ENCODE results near the gene PHIP.

Gene PHIP

GRCh38 chr6:79070206-79070825 is 7.7 kb downstream of the PHIP start:
- DNase-seq (ENCODE audit: low read depth in 2 of 2): no peak

GRCh38 chr6:79066828-79067227 is 11.2 kb downstream of the PHIP start:
- DNase-seq (ENCODE audit: low read depth in 2 of 2): no peak

DNA sequence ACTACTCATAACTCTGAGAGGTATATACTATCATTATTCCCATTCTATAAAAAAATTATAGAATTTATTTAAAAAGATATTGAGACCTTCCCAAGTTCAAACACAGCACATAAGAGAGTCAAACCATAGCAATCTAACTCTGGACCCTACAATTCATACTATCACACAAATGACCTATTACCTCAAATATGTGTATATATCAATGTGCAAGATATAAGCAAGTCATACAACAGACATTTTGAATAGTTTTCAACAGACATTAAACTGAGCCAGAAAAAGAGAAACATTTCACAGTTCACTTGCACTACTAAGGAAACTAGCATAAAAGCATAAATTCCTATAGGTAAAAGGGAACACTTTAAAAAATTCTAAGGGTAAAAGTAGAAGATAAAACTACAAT is 11.7 kb downstream of the PHIP start:
- no peak for DNase-seq (ENCODE audit: low read depth in 2 of 2)

GRCh38 chr6:79065232-79065631 is 12.8 kb downstream of the PHIP start:
- DNase-seq (ENCODE audit: low read depth in 2 of 2): no peak

DNA sequence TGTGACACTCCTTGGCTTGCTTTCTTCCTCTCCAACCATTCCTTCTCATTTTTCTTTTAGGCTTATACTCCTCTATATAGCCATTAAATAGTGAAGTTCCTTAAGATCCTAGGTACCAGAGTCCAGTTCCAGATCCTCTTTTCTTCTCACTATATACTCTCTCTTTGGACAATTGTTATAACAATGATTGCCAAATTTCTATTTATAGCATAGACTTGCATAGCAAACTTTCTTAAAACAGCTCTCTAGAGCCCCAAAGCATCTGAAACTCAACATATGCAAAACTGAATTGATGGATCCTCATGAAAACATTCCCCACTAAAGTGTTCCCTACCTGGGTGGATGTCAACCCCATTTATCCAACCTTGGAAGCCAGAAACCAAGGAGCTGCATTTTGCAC is 13.4 kb downstream of the PHIP start:
- DNase-seq (ENCODE audit: low read depth in 2 of 2): no peak

- DNase-seq (ENCODE audit: low read depth in 2 of 2): no peak
Measured at GRCh38 chr6:79062708-79063107, 15.3 kb downstream of the PHIP start.

DNA sequence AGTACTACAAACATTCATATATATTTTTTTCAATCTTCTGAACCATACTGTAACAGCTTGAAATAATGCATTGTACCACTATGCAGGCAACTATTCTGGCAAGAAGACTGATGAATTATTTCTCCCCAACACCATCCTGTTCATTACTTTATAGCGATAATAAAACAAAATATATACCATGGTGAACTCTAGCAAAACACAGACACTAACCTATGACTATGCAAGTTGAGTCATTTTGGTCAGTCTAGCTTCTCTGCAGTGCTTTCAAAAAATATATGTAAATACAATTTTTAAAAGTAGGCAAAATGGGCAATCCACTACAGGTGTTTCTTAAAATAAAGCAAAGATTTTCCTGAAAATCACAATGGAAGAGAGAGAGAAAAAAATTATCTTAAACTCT is 20.3 kb downstream of the PHIP start:
- no peak for DNase-seq (ENCODE audit: low read depth in 2 of 2)

DNA sequence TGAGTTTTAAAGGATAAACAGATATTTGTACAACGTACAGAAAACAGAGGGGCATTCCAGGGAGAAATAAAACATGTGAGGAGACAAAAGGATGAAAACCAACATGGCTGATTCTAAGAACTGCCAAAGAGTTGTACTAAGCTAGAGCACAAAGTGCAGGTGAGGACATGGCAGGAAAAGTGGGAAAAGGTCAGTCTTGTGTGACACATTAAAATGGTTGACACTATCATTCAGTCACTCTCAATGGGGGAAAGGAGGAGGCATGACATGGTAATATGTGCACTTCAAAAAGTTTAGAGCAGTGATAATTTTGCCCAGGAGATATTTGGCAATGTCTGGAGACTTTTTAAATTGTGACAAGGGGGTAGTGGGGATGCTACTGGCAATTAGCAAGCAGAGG is 21.8 kb downstream of the PHIP start:
- DNase-seq (ENCODE audit: low read depth in 2 of 2): no peak

DNA sequence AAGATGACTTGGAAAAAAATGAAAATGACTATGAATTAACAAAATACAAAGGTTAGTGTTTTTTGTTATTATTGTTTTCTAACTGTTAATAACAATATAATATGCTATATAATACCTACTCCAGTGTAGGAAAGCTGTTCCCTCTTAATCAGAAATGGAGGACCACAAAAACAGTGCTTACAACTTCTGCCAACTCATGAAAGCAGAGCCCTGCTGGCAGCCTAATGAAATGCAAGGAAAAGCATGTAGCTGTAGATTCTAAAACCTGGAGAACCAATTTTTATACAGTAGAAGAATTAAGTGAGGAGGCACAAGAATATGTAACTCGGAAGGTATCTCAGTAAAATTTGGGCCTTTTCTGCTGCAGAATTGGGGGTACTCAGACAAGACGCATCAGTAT is 29.4 kb downstream of the PHIP start:
- no peak for DNase-seq (ENCODE audit: low read depth in 2 of 2)

DNA sequence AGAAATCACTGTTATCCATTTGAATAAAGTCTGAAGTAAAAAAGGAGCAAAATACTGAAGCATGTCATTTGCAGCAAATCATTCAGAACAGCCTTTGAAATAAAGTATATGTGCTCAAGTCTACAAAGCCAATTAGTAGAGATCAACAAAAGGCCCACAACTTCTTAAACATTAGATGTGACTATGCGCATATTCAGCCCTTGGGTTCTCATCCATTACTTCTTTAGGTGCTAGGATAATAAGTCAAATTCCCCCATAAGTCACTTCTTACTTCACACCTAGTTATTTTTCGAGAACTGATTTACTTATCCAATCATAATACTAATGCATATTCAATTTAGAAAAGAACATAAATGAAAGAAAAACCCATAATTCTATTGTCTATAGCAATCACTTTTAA is 31.0 kb downstream of the PHIP start:
- DNase-seq (ENCODE audit: low read depth in 2 of 2): no peak

- DNase-seq (ENCODE audit: low read depth in 2 of 2): no peak
Measured at GRCh38 chr6:79045966-79046365, 32.1 kb downstream of the PHIP start.

- DNase-seq (ENCODE audit: low read depth in 2 of 2): no peak
Measured at GRCh38 chr6:79042799-79043126, 35.3 kb downstream of the PHIP start.

DNA sequence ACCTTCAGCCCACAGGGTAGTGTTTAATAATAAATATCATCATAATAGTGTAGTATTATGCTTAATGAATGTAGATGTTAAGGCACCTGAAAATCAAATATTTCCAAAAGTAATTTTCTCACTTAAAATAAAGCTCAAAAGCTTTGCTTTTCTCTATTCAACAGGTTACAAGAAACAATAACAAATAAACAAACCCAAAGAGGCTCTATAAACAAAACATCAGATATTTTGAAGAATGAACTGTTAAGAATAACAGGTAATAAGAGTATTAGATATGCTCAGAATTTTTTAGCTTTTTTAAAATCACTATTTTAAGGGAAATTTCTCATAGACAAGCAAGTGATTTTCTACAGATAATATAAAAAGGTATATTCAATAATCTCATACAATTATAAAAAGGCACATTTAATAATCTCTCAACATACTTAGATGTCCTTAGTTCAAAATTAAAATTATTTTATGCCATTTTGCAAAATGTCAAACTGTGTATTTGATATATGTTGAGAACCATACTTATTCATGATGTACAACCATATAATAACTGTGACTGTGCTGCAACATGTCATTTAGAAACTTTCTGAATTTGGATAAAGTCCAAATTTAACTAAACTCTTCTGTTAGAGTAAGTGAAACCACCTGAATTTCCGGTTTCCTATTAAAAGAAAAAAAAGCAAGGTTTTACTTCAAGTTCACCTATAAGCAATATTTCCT is 35.8 kb downstream of the PHIP start:
- no peak for DNase-seq (ENCODE audit: low read depth in 2 of 2)

DNA sequence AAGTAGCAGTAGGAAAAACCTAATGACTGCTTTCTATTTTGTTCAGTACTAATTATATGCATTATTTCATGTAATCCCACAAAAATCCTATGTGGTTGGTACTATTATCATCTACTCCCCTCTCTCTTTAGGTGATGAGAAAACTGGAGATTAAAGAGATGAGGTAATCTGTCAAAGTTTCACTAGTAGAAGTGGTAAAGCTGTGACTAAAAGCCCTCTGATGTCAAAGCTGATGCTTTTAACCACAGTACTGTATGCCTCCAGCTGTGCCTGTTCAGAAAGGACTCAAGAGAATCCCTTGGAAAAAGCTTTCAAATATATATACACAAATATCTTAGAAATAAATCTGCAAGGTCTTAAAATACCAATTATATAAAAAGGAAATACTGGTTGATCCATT is 38.0 kb downstream of the PHIP start:
- DNase-seq (ENCODE audit: low read depth in 2 of 2): no peak

DNA sequence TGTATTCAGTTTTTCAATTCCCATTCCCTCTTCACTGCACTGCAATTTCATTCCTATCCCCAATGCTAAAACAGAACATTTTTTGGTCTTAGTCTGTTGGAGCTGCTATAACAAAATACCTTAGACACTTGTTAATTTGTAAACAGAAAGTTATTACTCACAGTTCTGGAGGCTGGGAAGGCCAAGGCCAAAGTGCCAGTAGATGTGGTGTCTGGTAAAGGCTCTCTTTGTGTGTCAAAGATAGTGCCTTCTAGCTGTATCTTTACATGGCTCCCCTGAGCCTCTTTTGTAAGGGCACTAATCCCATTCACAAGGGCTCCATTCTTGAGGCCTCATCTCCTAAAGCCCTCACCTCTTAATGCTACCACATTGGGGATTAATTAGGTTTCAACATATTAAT is 40.0 kb downstream of the PHIP start:
- DNase-seq (ENCODE audit: low read depth in 2 of 2): no peak

DNA sequence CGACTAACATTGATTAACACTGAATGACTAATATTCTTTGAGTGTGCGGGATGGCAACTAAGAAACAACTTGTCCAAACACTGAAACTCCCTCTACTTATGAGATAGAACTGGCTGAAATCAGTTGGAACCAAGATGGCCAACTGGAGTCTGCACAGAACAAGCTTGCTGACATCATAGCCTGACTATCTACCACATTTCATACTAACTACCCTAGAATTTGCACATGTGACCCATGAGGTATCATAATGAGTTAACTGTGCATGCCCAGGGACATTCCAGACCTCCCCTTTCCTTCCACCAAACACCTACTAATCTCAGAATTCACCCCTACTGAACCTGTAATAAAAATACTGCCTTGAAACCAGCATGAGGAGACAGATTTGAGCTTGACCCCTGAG is 43.2 kb downstream of the PHIP start:
- no peak for DNase-seq (ENCODE audit: low read depth in 2 of 2)

- DNase-seq (ENCODE audit: low read depth in 2 of 2): no peak
Measured at GRCh38 chr6:79033279-79033678, 44.8 kb downstream of the PHIP start.

- DNase-seq (ENCODE audit: low read depth in 2 of 2): peak; percentile 68 to 72
Measured at GRCh38 chr6:79031821-79032590, 46.0 kb downstream of the PHIP start.

DNA sequence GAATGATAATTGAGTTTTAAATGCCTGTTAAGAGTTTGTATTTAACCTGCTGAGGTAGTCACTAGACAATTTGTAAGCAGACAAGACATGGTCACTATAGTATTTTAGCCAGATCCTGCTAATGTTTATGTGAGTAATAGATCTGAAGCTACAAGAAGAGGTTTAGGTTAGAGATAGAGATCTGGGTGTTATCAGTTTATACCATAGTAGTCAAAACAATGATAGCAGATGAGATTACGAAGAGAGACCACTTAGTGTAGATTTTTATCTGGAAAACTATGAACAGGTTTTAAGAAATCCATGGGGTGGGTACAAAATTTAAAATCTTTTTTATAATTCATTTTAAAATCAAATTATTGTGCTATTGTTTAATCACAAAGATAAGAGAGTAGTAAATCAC is 47.5 kb downstream of the PHIP start:
- DNase-seq (ENCODE audit: low read depth in 2 of 2): no peak

- DNase-seq (ENCODE audit: low read depth in 2 of 2): no peak
Measured at GRCh38 chr6:79030023-79030422, 48.0 kb downstream of the PHIP start.

GRCh38 chr6:79028641-79029314 is 49.3 kb downstream of the PHIP start:
- no peak for DNase-seq (ENCODE audit: low read depth in 2 of 2)

- no peak for DNase-seq (ENCODE audit: low read depth in 2 of 2)
Measured at GRCh38 chr6:79011940-79012339, 66.1 kb downstream of the PHIP start.

DNA sequence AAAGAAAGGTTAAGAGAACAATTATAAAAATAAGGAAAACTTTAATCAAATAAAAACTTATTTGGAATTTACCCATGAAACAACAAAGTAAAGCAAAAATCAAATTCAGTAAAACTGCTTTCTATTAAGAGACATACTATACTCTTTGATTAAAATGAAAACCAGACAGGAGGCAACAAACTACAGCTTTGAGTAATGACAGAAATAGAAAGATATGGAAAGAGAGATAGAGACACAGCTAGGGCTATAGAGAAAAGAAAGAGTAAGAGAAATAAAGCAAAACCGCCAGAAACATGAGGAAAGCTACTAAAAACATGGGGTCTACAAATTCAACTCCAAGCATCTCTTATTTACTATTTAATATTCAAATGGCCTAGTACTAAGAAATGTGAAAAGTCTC is 67.6 kb downstream of the PHIP start:
- no peak for DNase-seq (ENCODE audit: low read depth in 2 of 2)
